Measurements from ENCODE around the gene ZIC1. TPM values are rescaled to one million over a fixed set of nuclear protein-coding genes. Genes with fewer than 3 reads are reported as not detected.

ZIC1 gene
- total RNA-seq, 1 experiment from 2014 or later = not detected

DNA sequence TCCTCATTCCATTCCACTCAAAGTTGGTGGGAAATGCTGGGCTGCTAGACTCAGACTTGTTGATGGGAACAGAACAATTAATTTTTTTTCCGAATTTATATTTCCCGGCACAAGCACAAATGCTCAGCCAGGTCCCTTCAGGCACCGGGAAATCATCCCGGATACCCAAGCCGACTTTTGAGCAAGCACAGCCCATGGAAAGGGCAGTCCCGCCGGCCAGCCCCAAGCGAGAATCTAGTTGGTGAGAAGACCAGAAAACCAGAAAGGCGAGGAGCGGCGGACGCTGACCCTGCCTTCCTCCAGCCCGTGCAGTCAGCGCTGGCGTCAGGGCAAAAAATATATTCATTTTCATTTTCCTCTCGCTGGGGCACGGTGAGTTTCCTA lies 2.1 kb upstream of the ZIC1 start:
- Histone ChIP-seq H3K9me3 (ENCODE audit: insufficient read depth, low read depth) (no peaks in the 10 kb centered on the region), H3K4me1 (replicated peaks; ENCODE audit: insufficient read depth) (no peaks in the 10 kb centered on the region), H3K4me3 (no peak overlapping the region), H3K36me3 (ENCODE audit: low read depth) (no peaks in the 10 kb centered on the region), H3K9me2 (ENCODE audit: insufficient read depth) (no peaks in the 10 kb centered on the region), H3K27ac (no peak overlapping the region), H3K27me3 (ENCODE audit: insufficient read depth, low read depth) (no peaks in the 10 kb centered on the region), H3F3A (ENCODE audit: insufficient read depth, low read depth) (no peaks in the 10 kb centered on the region), H4K20me1 (ENCODE audit: insufficient read depth) (no peaks in the 10 kb centered on the region), H3K4me2 (no peak overlapping the region), H3K79me2 (ENCODE audit: low read depth) (no peaks in the 10 kb centered on the region), H2AFZ (no peak overlapping the region)
- DNase-seq = no peak
- BruUV-seq (replicated peaks) = no TSS peak
- CTCF ChIA-PET = no interaction called here
- no peak for TF ChIP-seq EZH2 (IDR thresholded peaks at IDR 0.05; ENCODE audit: low read depth)
- TF ChIP-seq, protein P1, sequence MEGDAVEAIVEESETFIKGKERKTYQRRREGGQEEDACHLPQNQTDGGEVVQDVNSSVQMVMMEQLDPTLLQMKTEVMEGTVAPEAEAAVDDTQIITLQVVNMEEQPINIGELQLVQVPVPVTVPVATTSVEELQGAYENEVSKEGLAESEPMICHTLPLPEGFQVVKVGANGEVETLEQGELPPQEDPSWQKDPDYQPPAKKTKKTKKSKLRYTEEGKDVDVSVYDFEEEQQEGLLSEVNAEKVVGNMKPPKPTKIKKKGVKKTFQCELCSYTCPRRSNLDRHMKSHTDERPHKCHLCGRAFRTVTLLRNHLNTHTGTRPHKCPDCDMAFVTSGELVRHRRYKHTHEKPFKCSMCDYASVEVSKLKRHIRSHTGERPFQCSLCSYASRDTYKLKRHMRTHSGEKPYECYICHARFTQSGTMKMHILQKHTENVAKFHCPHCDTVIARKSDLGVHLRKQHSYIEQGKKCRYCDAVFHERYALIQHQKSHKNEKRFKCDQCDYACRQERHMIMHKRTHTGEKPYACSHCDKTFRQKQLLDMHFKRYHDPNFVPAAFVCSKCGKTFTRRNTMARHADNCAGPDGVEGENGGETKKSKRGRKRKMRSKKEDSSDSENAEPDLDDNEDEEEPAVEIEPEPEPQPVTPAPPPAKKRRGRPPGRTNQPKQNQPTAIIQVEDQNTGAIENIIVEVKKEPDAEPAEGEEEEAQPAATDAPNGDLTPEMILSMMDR (conservative IDR thresholded peaks at IDR 0.05) = no peak
- POLR2A ChIA-PET (ENCODE audit: unreplicated experiment) = no interaction called here
- intact Hi-C loops (cut with micrococcal nuclease; ENCODE audit: unreplicated experiment) = no loop called here

DNA sequence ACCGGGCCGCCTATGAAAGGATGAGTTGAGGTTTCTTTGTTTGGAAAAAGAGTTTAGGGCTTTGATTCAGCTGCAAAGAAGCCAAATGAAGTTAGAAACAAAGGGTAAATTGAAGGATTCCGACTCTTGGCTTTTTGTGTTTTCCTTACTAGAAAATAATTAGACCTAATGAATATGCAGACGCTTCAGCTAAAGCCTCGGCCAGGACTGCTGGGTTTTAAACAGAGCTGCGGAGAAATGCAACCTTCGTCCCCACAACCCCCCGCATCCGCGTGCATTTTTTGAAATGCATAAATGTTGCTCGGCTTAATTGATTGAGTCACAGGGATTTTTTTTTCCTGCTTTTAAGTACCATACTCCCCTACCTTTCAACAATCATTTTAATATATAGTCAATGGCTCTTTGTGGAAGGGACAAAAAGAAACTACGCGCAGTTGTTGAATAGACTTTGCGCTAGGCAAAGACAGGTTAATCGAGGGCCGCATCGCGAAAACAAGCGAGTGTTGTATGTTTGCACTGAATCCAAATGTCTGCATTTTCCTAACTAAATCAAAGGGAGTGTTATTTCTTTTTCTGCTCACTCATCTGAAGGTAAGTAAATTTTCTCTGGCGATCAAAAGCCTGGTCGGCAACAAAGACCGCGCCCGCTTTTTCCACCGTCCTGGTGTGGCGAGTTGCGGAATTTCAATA lies 1.5 kb upstream of the ZIC1 start:
- Histone ChIP-seq H3K27ac (no peak overlapping the region), H3F3A (ENCODE audit: insufficient read depth, low read depth) (no peaks in the 10 kb centered on the region), H3K36me3 (ENCODE audit: low read depth) (no peaks in the 10 kb centered on the region), H3K27me3 (ENCODE audit: insufficient read depth, low read depth) (no peaks in the 10 kb centered on the region), H3K4me3 (no peak overlapping the region), H4K20me1 (ENCODE audit: insufficient read depth) (no peaks in the 10 kb centered on the region), H3K4me1 (replicated peaks; ENCODE audit: insufficient read depth) (no peaks in the 10 kb centered on the region), H2AFZ (no peak overlapping the region), H3K9me2 (ENCODE audit: insufficient read depth) (no peaks in the 10 kb centered on the region), H3K4me2 (no peak overlapping the region), H3K79me2 (ENCODE audit: low read depth) (no peaks in the 10 kb centered on the region), H3K9me3 (ENCODE audit: insufficient read depth, low read depth) (no peaks in the 10 kb centered on the region)
- ChIA-PET CTCF (no interaction called here), POLR2A (ENCODE audit: unreplicated experiment) (no interaction called here)
- intact Hi-C loops (cut with micrococcal nuclease; ENCODE audit: unreplicated experiment) = no loop called here
- DNase-seq = no peak
- TF ChIP-seq, protein P1 (conservative IDR thresholded peaks at IDR 0.05) = no peak
- no peak for TF ChIP-seq EZH2 (IDR thresholded peaks at IDR 0.05; ENCODE audit: low read depth)
- no TSS peak for BruUV-seq (replicated peaks)

DNA sequence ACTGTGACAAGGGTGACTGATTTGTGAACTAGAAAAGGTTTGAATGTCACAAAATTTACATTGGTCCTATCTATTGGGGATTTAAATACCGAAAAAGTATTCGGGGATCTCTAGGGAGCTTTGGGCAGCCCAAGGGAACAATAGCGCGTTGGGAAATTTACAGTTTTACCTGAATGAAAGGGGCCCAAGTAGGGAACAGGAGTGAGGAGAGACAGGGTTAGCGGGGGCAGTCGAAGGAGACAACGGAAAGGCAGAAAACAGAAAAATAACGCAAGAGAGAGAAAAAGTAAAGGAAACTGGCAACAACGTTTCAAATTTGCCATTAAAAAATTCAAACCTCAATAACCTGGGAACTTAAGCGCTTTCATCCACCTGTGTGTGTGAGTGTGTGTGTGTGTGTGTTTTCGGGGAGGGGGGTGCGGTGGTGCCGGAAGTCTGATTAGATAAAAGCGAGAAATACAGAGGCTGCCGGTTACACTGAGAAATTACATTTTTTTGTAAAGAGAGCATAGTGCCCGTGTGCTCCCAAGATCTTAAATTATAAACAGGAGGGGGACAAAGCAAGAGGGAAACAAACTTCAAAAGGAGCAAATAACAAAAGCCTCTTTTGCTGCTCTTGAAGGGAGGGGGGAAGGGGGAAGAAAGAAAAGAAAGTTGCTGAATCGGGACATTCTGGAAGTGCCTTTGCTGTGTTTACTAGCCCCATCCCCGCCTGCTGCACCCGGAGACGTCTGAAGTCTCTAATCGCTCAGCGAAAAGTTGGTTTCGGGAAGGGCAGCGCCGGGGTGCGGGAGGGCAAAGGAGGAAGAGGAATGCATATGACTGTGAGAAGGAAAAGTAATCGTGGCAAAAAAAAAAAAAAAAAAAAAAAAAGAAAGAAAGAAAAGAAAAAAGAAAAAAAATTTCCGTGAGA lies 721 bp upstream of the ZIC1 start:
- POLR2A ChIA-PET (ENCODE audit: unreplicated experiment) = no interaction called here
- Histone ChIP-seq H3F3A (ENCODE audit: insufficient read depth, low read depth) (no peaks in the 10 kb centered on the region), H3K79me2 (ENCODE audit: low read depth) (no peaks in the 10 kb centered on the region), H3K4me2 (no peak overlapping the region), H3K9me3 (ENCODE audit: insufficient read depth, low read depth) (no peaks in the 10 kb centered on the region), H3K36me3 (ENCODE audit: low read depth) (no peaks in the 10 kb centered on the region), H2AFZ (no peak overlapping the region), H3K27ac (no peak overlapping the region), H4K20me1 (ENCODE audit: insufficient read depth) (no peaks in the 10 kb centered on the region), H3K4me3 (no peak overlapping the region), H3K27me3 (ENCODE audit: insufficient read depth, low read depth) (no peaks in the 10 kb centered on the region), H3K4me1 (replicated peaks; ENCODE audit: insufficient read depth) (no peaks in the 10 kb centered on the region), H3K9me2 (ENCODE audit: insufficient read depth) (no peaks in the 10 kb centered on the region)
- no peak for DNase-seq
- TF ChIP-seq, protein P1 (conservative IDR thresholded peaks at IDR 0.05) = no peak
- no peak for TF ChIP-seq EZH2 (IDR thresholded peaks at IDR 0.05; ENCODE audit: low read depth)
- BruUV-seq (replicated peaks) = no TSS peak
- CTCF ChIA-PET = no interaction called here
- intact Hi-C loops (cut with micrococcal nuclease; ENCODE audit: unreplicated experiment) = no loop called here

Data from PC-9 (cell line).